Naive thymus-derived CD4-positive, alpha-beta T cell (primary cell): ENCODE measurements around the gene NIM1K. TPM values are rescaled to one million over a fixed set of nuclear protein-coding genes. Genes with fewer than 3 reads are reported as not detected.

ENCODE experiments used
- ATAC-seq: fragments of 150-1000 bp; cut with Tn5 transposase; 2 replicates; pipeline ENCODE4 v1.10.0; 2021; ENCODE audit warnings: mild to moderate bottlenecking, moderate library complexity
- CTCF ChIA-PET: fragments of 350-600 bp; sonication (Branson Sonifier 250); formaldehyde crosslinking; loops from one replicate; lab custom pipeline; 2021; ENCODE audit warnings: antibody characterized with exemption; lab: Charles Lee
- POLR2A ChIA-PET: fragments of 350-600 bp; sonication (Branson Sonifier 250); formaldehyde crosslinking; loops from one replicate; lab custom pipeline; 2021; ENCODE audit warnings: antibody characterized with exemption, inconsistent platforms; lab: Charles Lee
- DNase-seq, 9 donors: peaks; one replicate each; pipeline versions ENCODE4 v3.0.0 to v3.0.0-alpha.2; 2020 to 2022; ENCODE audit warnings: mixed read lengths in 1 of 9
- H3K27ac ChIP-seq: one replicate; pipeline ENCODE4 v1.7.0; 2013; ENCODE audit warnings: mild to moderate bottlenecking, low read depth, low read length, moderate library complexity
- H3K27me3 ChIP-seq, 2 donors: one replicate each; pipeline ENCODE4 v1.7.0; 2013; ENCODE audit warnings: low read length in 2 of 2, mild to moderate bottlenecking in 2 of 2, moderate library complexity in 2 of 2; ENCODE audit not compliant: control insufficient read depth in 2 of 2, insufficient read depth in 2 of 2
- H3K36me3 ChIP-seq, 3 experiments: 1 replicate in 2 of 3; 2 replicates in 1 of 3; pipeline ENCODE4 v1.7.0; 2013; ENCODE audit warnings: low read length in 3 of 3, mild to moderate bottlenecking in 3 of 3, moderate library complexity in 1 of 3; ENCODE audit not compliant: insufficient read depth in 3 of 3, control insufficient read depth in 2 of 3
- H3K4me1 ChIP-seq, 2 donors: one replicate each; pipeline ENCODE4 v1.7.0; 2013; ENCODE audit warnings: low read length in 2 of 2, mild to moderate bottlenecking in 2 of 2, moderate library complexity in 1 of 2; ENCODE audit not compliant: control insufficient read depth in 2 of 2, insufficient read depth in 2 of 2
- H3K4me3 ChIP-seq: 2 replicates; pipeline ENCODE4 v1.7.0; 2013; ENCODE audit warnings: mild to moderate bottlenecking, low read length
- H3K9me3 ChIP-seq, 3 experiments: 1 replicate in 2 of 3; 2 replicates in 1 of 3; pipeline ENCODE4 v1.7.0; 2013; ENCODE audit warnings: low read length in 3 of 3; ENCODE audit not compliant: control insufficient read depth in 2 of 3
- H3K27ac Mint-ChIP-seq, 9 donors: one replicate each; pipeline ENCODE4 v1.8.0; 2020 to 2022; ENCODE audit warnings: mixed read lengths in 9 of 9, mild to moderate bottlenecking in 8 of 9, moderate library complexity in 5 of 9, inconsistent platforms in 2 of 9
- H3K27me3 Mint-ChIP-seq, 5 donors: one replicate each; pipeline ENCODE4 v1.8.0; 2021 to 2022; ENCODE audit warnings: mixed read lengths in 5 of 5, mild to moderate bottlenecking in 1 of 5
- H3K36me3 Mint-ChIP-seq, 5 donors: one replicate each; pipeline ENCODE4 v1.8.0; 2020 to 2022; ENCODE audit warnings: mixed read lengths in 5 of 5, mild to moderate bottlenecking in 3 of 5, inconsistent platforms in 1 of 5
- H3K4me1 Mint-ChIP-seq, 7 donors: one replicate each; pipeline ENCODE4 v1.8.0; 2020 to 2022; ENCODE audit warnings: mixed read lengths in 7 of 7, mild to moderate bottlenecking in 3 of 7, inconsistent platforms in 1 of 7
- H3K4me3 Mint-ChIP-seq, 10 donors: one replicate each; pipeline ENCODE4 v1.8.0; 2020 to 2022; ENCODE audit warnings: mild to moderate bottlenecking in 10 of 10, mixed read lengths in 10 of 10, moderate library complexity in 6 of 10, inconsistent platforms in 2 of 10
- H3K9me3 Mint-ChIP-seq, 11 donors: one replicate each; pipeline ENCODE4 v1.8.0; 2020 to 2022; ENCODE audit warnings: mixed read lengths in 11 of 11, mild to moderate bottlenecking in 4 of 11, inconsistent platforms in 1 of 11, moderate library complexity in 1 of 11
- intact Hi-C, 2 donors: fragments of 100-400 bp; cut with micrococcal nuclease; formaldehyde crosslinking; loops; one replicate each; pipeline ENCODE4 v1.15.1; 2023
- polyA plus RNA-seq, 2 donors: library from polyadenylated mRNA; unstranded; fragments of 300-500 nt; fragmentation: Illumina TruSeq; gene quantifications; one replicate each; pipeline ENCODE4 v1.2.3, GENCODE V29; 2021
- total RNA-seq, 6 experiments: library from RNA in 5 of 6; stranded (reverse) in 5 of 6; gene quantifications; 1 replicate in 5 of 6; 2 replicates in 1 of 6; pipeline ENCODE4 v1.2.3 and lab custom pipeline; 2021 to 2026

NIM1K gene
- total and polyA plus RNA-seq, 7 experiments from 2014 or later, result 0.18 to 0.97 (median 0.49) TPM

GRCh38 chr5:43230707-43231106 lies 38.7 kb downstream of the NIM1K start:
- intact Hi-C loops, result no loop called here
- Histone ChIP-seq H3K9me3 (no peaks in the 10 kb centered on the region), H3K27me3 (no peaks in the 10 kb centered on the region), H3K4me1 (no peaks in the 10 kb centered on the region), H3K36me3 (no peaks in the 10 kb centered on the region), H3K27ac (no peak overlapping the region), H3K4me3 (no peak overlapping the region)
- H3K4me3 Mint-ChIP-seq, result no peak overlapping the region
- H3K27ac Mint-ChIP-seq, result no peak overlapping the region
- peaks cover 0 to 9% (median 0%) of the 10 kb centered on the region in 7 donors for H3K4me1 Mint-ChIP-seq
- DNase-seq (no peak), ATAC-seq (no peak)
- POLR2A ChIA-PET, result no interaction called here
- CTCF ChIA-PET, result no interaction called here
- no peaks in the 10 kb centered on the region for H3K27me3 Mint-ChIP-seq
- no peaks in the 10 kb centered on the region for H3K36me3 Mint-ChIP-seq
- no peaks in the 10 kb centered on the region for H3K9me3 Mint-ChIP-seq

- Histone ChIP-seq H3K27me3 (no peaks in the 10 kb centered on the region), H3K27ac (no peak overlapping the region), H3K4me1 (no peaks in the 10 kb centered on the region), H3K36me3 (no peaks in the 10 kb centered on the region), H3K4me3 (no peak overlapping the region), H3K9me3 (no peaks in the 10 kb centered on the region)
- no peak for DNase-seq
- no peaks in the 10 kb centered on the region for H3K27me3 Mint-ChIP-seq
- ChIA-PET CTCF (no interaction called here), POLR2A (no interaction called here)
- ATAC-seq, result no peak
- no peaks in the 10 kb centered on the region for H3K36me3 Mint-ChIP-seq
- H3K9me3 Mint-ChIP-seq, result peaks cover 0 to 1% (median 0%) of the 10 kb centered on the region in 11 donors
- H3K4me1 Mint-ChIP-seq, result peaks cover 0 to 12% (median 0%) of the 10 kb centered on the region in 7 donors
- no peak overlapping the region for H3K27ac Mint-ChIP-seq
- intact Hi-C loops, result no loop called here
- H3K4me3 Mint-ChIP-seq, result no peak overlapping the region
Measured at GRCh38 chr5:43231977-43232376, 40.0 kb downstream of the NIM1K start.

GRCh38 chr5:43232943-43233833 lies 41.2 kb downstream of the NIM1K start:
- peaks cover 0 to under 1% (median 0%) of the 10 kb centered on the region in 5 donors for H3K27me3 Mint-ChIP-seq
- intact Hi-C loops, result no loop called here
- ATAC-seq (no peak), DNase-seq (no peak)
- H3K27ac ChIP-seq, result no peak overlapping the region
- no peaks in the 10 kb centered on the region for H3K4me1 ChIP-seq
- peaks cover 0 to 1% (median 0%) of the 10 kb centered on the region in 11 donors for H3K9me3 Mint-ChIP-seq
- H3K4me3 Mint-ChIP-seq, result peak overlapping the region in 1 of 10 donors; percentile 18
- H3K36me3 Mint-ChIP-seq, result no peaks in the 10 kb centered on the region
- no peaks in the 10 kb centered on the region for H3K36me3 ChIP-seq
- H3K4me3 ChIP-seq, result no peak overlapping the region
- no peaks in the 10 kb centered on the region for H3K27me3 ChIP-seq
- POLR2A ChIA-PET, result no interaction called here
- peak overlapping the region in 2 of 9 donors; percentile 26 to 58 for H3K27ac Mint-ChIP-seq
- CTCF ChIA-PET, result no interaction called here
- H3K4me1 Mint-ChIP-seq, result peaks cover 0 to 12% (median 0%) of the 10 kb centered on the region in 7 donors
- no peaks in the 10 kb centered on the region for H3K9me3 ChIP-seq

- no peaks in the 10 kb centered on the region for H3K36me3 ChIP-seq
- H3K4me3 ChIP-seq, result no peak overlapping the region
- Mint-ChIP-seq H3K27me3 (peaks cover 0 to 5% (median 0%) of the 10 kb centered on the region in 5 donors), H3K4me3 (peak overlapping the region in 1 of 10 donors; percentile 18), H3K9me3 (peaks cover 0 to 1% (median 0%) of the 10 kb centered on the region in 11 donors), H3K4me1 (peaks cover 0 to 12% (median 0%) of the 10 kb centered on the region in 7 donors), H3K36me3 (no peaks in the 10 kb centered on the region), H3K27ac (peak overlapping the region in 1 of 9 donors; percentile 58)
- DNase-seq (no peak), ATAC-seq (no peak)
- H3K4me1 ChIP-seq, result no peaks in the 10 kb centered on the region
- H3K9me3 ChIP-seq, result no peaks in the 10 kb centered on the region
- ChIA-PET POLR2A (no interaction called here), CTCF (no interaction called here)
- intact Hi-C loops, result loop anchor here in 1 of 2 donors (2.0 kb wide), 1 partner anchor 41 kb away; the partner anchor contains the start of gene NIM1K
- H3K27ac ChIP-seq, result no peak overlapping the region
- H3K27me3 ChIP-seq, result no peaks in the 10 kb centered on the region
Measured at GRCh38 chr5:43233946-43234345, 41.9 kb downstream of the NIM1K start.

GRCh38 chr5:43236653-43237355 lies 44.8 kb downstream of the NIM1K start:
- no peak overlapping the region for H3K27ac Mint-ChIP-seq
- no peak overlapping the region for H3K4me3 ChIP-seq
- ChIA-PET POLR2A (no interaction called here), CTCF (no interaction called here)
- H3K4me1 ChIP-seq, result no peaks in the 10 kb centered on the region
- peaks cover 2 to 9% (median 5%) of the 10 kb centered on the region in 5 donors for H3K27me3 Mint-ChIP-seq
- no peaks in the 10 kb centered on the region for H3K36me3 ChIP-seq
- H3K4me3 Mint-ChIP-seq, result no peak overlapping the region
- intact Hi-C loops, result no loop called here
- ATAC-seq, result no peak
- H3K27me3 ChIP-seq, result no peaks in the 10 kb centered on the region
- DNase-seq, result no peak
- H3K36me3 Mint-ChIP-seq, result no peaks in the 10 kb centered on the region
- peaks cover 0 to 12% (median 0%) of the 10 kb centered on the region in 7 donors for H3K4me1 Mint-ChIP-seq
- no peak overlapping the region for H3K27ac ChIP-seq
- H3K9me3 ChIP-seq, result no peaks in the 10 kb centered on the region
- peaks cover 0 to 1% (median 0%) of the 10 kb centered on the region in 11 donors for H3K9me3 Mint-ChIP-seq

GRCh38 chr5:43242196-43242595 lies 50.2 kb downstream of the NIM1K start:
- Histone ChIP-seq H3K27me3 (no peaks in the 10 kb centered on the region), H3K9me3 (no peaks in the 10 kb centered on the region), H3K36me3 (no peaks in the 10 kb centered on the region), H3K4me1 (no peaks in the 10 kb centered on the region), H3K27ac (no peak overlapping the region), H3K4me3 (no peak overlapping the region)
- Mint-ChIP-seq H3K4me3 (no peak overlapping the region), H3K27ac (no peak overlapping the region), H3K36me3 (peaks cover 0 to 4% (median 0%) of the 10 kb centered on the region in 5 donors), H3K9me3 (no peaks in the 10 kb centered on the region), H3K27me3 (peaks cover 12 to 29% (median 21%) of the 10 kb centered on the region in 5 donors), H3K4me1 (no peaks in the 10 kb centered on the region)
- CTCF ChIA-PET, result no interaction called here
- POLR2A ChIA-PET, result no interaction called here
- no peak for DNase-seq
- no peak for ATAC-seq
- intact Hi-C loops, result no loop called here
